Adipose tissue (tissue), 3 donors: ENCODE results near the gene BPGM. TPM values are rescaled to one million over a fixed set of nuclear protein-coding genes. Genes with fewer than 3 reads are reported as not detected.
A peak's percentile ranks its signal among the peaks of the same experiment; 100 is the strongest.

Experiments
- H3K27ac ChIP-seq: one replicate; pipeline ENCODE4 v1.5.1; 2013; ENCODE audit warnings: low read depth, low read length
- WGBS, 3 donors: extraction: QIAGEN DNeasy Blood & Tissue Kit; methylation state at CpG; one replicate each; pipeline ENCODE4 v1.1.7; 2013; 5-methylcytosine and 5-hydroxymethylcytosine counted together
- polyA plus RNA-seq, 3 donors: library from polyadenylated mRNA; stranded (reverse); fragments of 200-250 nt; gene quantifications; one replicate each; pipeline ENCODE4 v1.2.3, GENCODE V29; 2013
- donor health status: healthy with polysubstance abuse.
- donor health status: Bipolar disorder and iron deficiency.
- donor health status: healthy.

BPGM gene
- polyA plus RNA-seq, 3 donors = 5.8 to 17.9 (median 9.6) TPM

GRCh38 chr7:134705716-134706115 lies 59.1 kb downstream of the BPGM start:
- WGBS, 3 donors = 40 to 81% (median 53%) methylated on average over 2 of the region's 2 CpGs

GRCh38 chr7:134706468-134706867 lies 59.8 kb downstream of the BPGM start:
- no peak overlapping the region for H3K27ac ChIP-seq

More at GRCh38 chr7:134705716-134706115, 59.1 kb downstream of the BPGM start:
- no peak overlapping the region for H3K27ac ChIP-seq

DNA sequence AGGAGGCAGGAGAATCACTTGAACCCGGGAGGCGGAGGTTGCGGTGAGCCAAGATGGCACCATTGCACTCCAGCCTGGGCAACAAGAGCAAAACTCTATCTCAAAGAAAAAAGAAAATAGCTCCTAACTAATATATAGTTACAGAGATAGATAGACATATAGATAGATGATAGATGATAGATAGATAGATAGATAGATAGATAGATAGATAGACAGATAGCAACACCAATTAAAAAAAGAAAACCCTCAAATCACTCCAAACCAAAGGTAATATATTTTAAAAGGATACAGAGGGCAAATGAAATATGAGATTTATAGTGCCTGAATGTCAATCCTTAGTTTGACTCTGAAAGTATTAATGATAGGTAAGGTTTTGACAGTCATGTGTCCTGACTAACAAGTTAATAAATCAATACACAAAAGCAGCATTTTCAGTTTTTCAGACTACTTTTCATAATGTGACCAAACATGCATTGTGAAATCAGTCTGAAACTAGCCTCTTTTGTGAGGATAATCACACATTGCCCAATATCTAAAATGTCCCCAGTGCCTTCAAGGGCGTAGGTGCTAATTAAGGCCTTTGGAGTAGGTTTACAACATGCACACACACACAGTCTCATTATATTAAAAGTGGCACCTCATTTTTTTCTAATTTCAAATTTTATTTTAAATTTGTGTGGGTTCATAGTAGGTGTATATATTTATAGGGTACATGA lies 61.2 kb downstream of the BPGM start:
- no peak overlapping the region for H3K27ac ChIP-seq
- WGBS, 3 donors = 87 to 92% (median 91%) methylated on average over 4 of the region's 4 CpGs

More at GRCh38 chr7:134706468-134706867, 59.8 kb downstream of the BPGM start:
- 87 to 91% (median 87%) methylated on average over 5 of the region's 5 CpGs for WGBS, 3 donors

DNA sequence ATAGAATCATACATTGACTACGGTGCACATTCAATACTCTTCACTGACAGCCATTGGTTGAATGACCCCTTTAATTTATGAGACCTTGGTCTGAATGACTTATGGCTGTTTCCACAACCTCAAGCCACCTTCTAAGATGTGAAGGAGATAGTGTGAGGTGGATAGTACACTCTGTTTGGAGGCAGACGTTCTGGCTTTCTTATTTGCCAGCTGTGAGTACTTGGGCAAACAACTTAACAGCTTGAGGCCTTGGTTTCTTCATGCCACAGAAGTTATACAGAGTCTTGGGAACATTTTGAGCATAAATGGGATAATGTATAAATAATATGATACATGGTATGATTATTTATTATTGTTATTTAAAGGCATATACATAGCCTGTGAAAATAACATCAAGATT lies 62.0 kb downstream of the BPGM start:
- WGBS, 3 donors = 65 to 74% (median 73%) methylated on average over 2 of the region's 2 CpGs
- H3K27ac ChIP-seq = no peak overlapping the region

DNA sequence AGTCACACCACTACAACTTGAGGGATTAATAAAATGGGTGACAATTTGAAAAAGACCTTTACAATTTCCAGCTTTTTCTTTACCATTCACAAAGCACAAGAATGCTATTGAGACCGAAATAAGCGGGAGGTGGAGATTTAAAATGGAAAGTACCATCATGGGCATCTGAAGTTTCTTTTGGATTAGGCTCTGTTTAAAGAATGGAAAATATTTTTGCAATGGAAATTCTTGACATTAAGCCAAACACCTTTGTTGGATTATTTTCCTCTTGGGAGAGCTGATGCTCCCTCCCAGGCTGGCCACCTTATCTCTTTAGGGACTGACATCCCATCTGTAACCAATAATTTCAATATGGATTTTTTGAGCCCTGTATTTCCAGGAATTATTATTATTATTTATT lies 62.5 kb downstream of the BPGM start:
- no peak overlapping the region for H3K27ac ChIP-seq
- 80 to 93% (median 87%) methylated on average over 2 of the region's 2 CpGs for WGBS, 3 donors

GRCh38 chr7:134710511-134710853 lies 63.8 kb downstream of the BPGM start:
- H3K27ac ChIP-seq = no peak overlapping the region
- WGBS, 3 donors = 70 to 94% (median 85%) methylated on average over 8 of the region's 8 CpGs

DNA sequence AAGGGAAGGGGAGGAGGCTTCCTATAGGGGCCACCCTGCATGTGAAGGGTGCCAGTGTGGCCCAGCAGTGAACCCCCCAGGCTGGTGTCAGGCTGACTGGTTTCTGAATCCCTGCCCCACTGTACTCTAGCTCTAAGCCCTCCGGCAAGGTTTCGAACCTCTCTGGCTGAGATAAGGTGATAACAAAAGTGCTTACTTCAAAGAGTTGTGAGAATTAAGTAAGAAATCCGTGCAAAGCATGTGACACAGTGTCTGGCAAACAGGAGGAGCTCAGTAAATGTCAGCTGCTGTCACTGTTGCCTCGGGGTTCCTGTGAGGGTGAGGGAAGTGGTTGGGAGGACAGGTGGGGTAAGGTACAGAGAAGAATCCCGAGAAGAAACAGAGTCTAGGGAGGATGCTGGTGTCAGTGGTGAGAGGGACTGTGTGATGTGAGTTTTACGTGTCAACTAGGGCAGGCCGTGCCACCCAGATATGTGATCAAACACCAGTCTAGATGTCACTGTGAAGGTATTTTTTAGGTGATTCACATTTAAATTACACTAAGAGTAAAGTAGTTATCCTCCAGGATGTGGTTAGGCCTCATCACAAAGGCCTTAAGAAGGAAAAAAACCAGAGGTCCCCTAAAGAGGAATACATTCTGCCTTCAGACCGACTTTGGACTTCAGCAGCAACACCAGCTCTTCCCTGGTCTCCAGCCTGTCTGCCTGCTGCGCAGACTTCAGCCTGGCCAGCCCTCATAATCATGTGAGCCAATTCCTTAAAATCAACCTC lies 64.4 kb downstream of the BPGM start:
- H3K27ac ChIP-seq = no peak overlapping the region
- WGBS, 3 donors = 61 to 69% (median 68%) methylated on average over 9 of the region's 9 CpGs

- H3K27ac ChIP-seq = no peak overlapping the region
- WGBS, 3 donors = 88 to 91% (median 90%) methylated on average over 4 of the region's 4 CpGs
Observed at GRCh38 chr7:134712196-134712595, 65.5 kb downstream of the BPGM start.

DNA sequence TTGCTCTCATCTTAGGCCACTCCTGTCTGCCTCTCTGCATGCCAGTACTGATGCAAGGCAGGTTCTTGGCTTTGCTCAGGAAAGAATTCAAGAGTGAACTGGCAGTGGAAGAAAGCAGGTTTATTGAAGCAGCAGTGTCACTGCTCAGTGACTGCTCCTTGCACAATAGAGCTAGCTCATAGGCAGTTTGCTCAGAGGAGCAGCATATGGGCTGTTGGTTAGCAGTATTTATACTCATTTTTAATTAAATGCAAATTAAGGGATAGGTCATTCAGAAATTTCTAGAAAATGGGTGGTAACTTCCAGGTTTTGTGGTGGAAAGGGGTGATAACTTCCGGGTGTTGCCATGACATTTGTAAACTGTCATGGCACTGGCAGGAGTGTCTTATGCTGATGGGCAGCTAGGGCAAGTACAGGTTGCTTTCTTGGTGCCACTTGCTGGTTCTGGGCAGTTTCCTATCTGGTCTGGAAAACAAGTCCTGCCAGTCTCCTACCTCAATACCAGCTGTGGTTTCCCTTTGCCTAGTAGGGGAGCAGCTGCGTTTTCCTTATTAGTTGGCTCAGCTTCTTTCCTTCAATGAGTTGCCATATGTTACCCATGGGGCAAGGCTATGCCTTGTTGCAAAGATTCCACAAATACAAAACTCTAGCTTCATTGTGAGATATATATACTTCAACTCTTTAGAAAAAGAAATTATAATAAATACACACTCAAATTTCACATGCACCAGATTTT lies 68.0 kb downstream of the BPGM start:
- WGBS, 3 donors = 82 to 89% (median 84%) methylated on average over 2 of the region's 2 CpGs

GRCh38 chr7:134718211-134718875 lies 71.7 kb downstream of the BPGM start:
- no peak overlapping the region for H3K27ac ChIP-seq
- WGBS, 3 donors = 55 to 82% (median 81%) methylated on average over 2 of the region's 2 CpGs

More for the DNA sequence above, 68.0 kb downstream of the BPGM start:
- H3K27ac ChIP-seq = no peak overlapping the region

DNA sequence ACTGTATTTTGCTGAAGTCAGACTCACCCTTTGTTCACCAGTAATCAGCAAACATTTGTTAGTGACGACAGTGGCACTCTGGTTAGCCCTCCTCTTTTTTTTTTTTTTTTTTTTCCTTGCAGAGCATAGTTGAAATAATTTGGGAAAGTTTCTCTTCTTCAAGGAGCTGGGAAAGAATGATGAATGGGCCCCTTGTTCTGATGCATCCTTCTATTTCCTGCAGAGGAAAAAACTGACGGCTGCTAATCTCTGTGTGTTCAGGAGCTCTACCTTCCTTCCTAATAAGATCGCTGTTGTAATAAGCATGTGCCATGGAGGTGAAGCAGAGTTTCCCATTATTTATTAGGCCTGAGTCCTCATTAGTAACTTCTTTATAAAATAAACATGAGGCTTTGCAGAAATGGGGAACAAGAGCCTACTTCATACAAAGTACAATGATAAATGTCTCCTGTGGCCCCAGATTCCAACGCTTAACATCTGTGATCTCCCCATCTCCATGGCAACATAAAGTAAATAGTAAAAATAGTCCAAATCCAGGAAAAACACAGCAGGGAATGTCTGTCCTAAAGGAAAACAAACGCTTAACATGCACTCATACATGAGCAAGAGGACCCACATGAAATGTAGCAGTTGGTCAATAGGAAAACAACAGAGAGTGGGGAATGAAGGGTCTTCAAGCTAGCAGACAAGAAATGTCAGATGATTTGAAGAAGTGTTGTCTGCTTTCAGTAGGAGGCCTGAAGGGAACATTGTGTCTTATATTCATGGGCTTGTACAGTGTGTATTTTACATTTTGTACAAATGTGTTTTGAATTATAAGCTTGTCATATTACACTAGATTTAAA lies 73.7 kb downstream of the BPGM start:
- WGBS, 3 donors = 25 to 31% (median 29%) methylated on average over 5 of the region's 5 CpGs
- peak overlapping the region; percentile 11 for H3K27ac ChIP-seq

DNA sequence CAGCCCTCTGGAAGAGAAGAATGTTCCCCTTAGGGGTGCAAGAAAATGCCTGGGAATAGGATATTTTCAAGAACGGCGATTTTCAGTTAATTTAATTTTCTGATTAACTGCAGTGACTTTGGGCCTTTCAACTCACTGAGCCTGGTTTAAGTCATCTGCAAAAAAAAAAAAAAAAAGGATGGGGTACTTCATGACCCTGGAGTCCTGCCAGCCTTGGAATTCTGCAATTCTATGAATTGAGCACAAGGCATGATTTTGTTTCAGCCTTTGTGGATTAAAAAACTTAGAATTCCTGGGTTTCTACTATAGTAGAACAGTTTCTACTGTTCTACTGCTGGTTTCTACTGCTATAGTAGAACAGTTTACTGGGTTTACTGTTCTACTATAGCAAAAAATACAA lies 74.5 kb downstream of the BPGM start:
- no peak overlapping the region for H3K27ac ChIP-seq
- 41 to 64% (median 61%) methylated on average over 2 of the region's 2 CpGs for WGBS, 3 donors

GRCh38 chr7:134722786-134723322 lies 76.2 kb downstream of the BPGM start:
- H3K27ac ChIP-seq = no peak overlapping the region
- WGBS, 3 donors = 59 to 69% (median 60%) methylated on average over 4 of the region's 4 CpGs

DNA sequence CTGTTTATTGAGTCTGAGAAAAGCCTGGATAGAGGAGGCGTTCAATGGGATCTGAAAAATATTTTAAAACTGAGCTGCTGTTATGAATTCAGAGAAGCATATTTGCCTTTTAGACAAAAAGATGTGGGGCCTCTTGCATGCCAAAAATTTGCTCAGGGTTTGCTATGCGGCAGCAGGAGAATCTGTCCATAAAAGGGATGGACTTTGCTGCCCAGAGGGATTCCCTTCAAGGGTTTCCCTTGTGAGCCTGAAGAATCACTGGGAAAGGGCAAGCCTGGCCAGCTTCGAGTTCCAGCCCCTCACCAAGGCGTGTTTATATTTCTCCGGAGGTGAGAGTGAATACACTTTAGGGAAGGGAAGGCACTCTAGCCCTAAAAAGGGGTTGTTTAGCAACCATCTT lies 77.2 kb downstream of the BPGM start:
- no peak overlapping the region for H3K27ac ChIP-seq
- 55 to 82% (median 74%) methylated on average over 5 of the region's 5 CpGs for WGBS, 3 donors

- WGBS, 3 donors = 42 to 49% (median 47%) methylated on average over 2 of the region's 2 CpGs
- no peak overlapping the region for H3K27ac ChIP-seq
Observed at GRCh38 chr7:134724606-134725005, 78.0 kb downstream of the BPGM start.

DNA sequence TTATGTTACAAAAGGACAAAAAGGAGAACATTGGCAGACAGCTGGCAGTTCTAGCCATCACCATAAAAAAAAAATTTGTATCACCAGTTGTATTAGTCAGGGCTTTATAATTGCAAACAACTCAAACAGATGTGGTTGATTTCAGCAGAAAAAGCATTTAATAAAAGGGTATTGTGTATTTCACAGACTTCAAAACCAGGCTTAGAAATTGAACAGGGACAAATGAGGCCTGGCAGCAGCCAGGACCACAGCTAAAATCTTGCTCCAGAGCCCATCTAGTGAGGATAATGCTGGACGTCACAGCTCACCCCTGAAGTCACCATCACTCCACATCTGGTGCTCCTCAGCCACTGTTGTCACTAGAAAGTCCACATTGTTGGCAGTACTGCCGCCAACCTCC lies 79.9 kb downstream of the BPGM start:
- no peak overlapping the region for H3K27ac ChIP-seq
- WGBS, 3 donors = 68 to 76% (median 76%) methylated on average over 2 of the region's 2 CpGs

- 82 to 86% (median 82%) methylated on average over 3 of the region's 3 CpGs for WGBS, 3 donors
- no peak overlapping the region for H3K27ac ChIP-seq
Observed at GRCh38 chr7:134727711-134728110, 81.1 kb downstream of the BPGM start.
